HK-2 (cell line): ENCODE measurements around the gene WFDC10B.
"Not testable (repeated sequence)": the region's sequence is repeated elsewhere in the genome, so short reads cannot be mapped to it uniquely, and the experiment has no call there.

ENCODE experiments used
- DNase-seq: peaks from one replicate; pipeline ENCODE4 v3.0.0-alpha.2; 2018; ENCODE audit not compliant: unreplicated experiment

Gene WFDC10B

GRCh38 chr20:45647441-45648050 lies 57.3 kb downstream of the WFDC10B start:
- DNase-seq = no peak

- DNase-seq = no peak
Observed at GRCh38 chr20:45646875-45647274, 57.9 kb downstream of the WFDC10B start.

- not testable (repeated sequence) for DNase-seq
Observed at GRCh38 chr20:45645869-45646268, 59.0 kb downstream of the WFDC10B start.

- not testable (repeated sequence) for DNase-seq
Observed at GRCh38 chr20:45641076-45641475, 63.7 kb downstream of the WFDC10B start.

GRCh38 chr20:45639687-45640086 lies 65.1 kb downstream of the WFDC10B start:
- DNase-seq = no peak

GRCh38 chr20:45636513-45636912 lies 68.3 kb downstream of the WFDC10B start:
- no peak for DNase-seq
